Measurements from ENCODE around the gene STAMBP. TPM values are rescaled to one million over a fixed set of nuclear protein-coding genes. Genes with fewer than 3 reads are reported as not detected.

STAMBP gene
- total and polyA plus RNA-seq, 2 of the 13 experiments (the other 11 are each of a cell fraction or from before 2014, with no cell fraction given): 49.6 to 53.2 TPM

- TF ChIP-seq CC2D1A (CRISPR knock-in tag; IDR thresholded peaks at IDR 0.05): no peak
- TF ChIP-seq HOXA9 (CRISPR knock-in tag; IDR thresholded peaks at IDR 0.05; ENCODE audit: borderline replicate concordance): no peak
- TF ChIP-seq ZNF607 (CRISPR knock-in tag; IDR thresholded peaks at IDR 0.05; ENCODE audit: borderline replicate concordance): peak; percentile 83
- TF ChIP-seq ZKSCAN5 (CRISPR knock-in tag; IDR thresholded peaks at IDR 0.05): no peak
- no peak for TF ChIP-seq ZNF776 (CRISPR knock-in tag; IDR thresholded peaks at IDR 0.05)
- no peak for TF ChIP-seq MAFK (conservative IDR thresholded peaks at IDR 0.05 in 1 of 2, IDR thresholded peaks at IDR 0.05 in 1 of 2; ENCODE audit: low read length in 2 of 2)
- TF ChIP-seq NFYB (CRISPR knock-in tag; IDR thresholded peaks at IDR 0.05): 0 out of 2 replicates have a peak, but pooled peaks have one; percentile 30
- TF ChIP-seq HMGA1 (CRISPR knock-in tag; conservative IDR thresholded peaks at IDR 0.05): no peak
- 0 out of 2 replicates have a peak, but pooled peaks have one; percentile 62 for TF ChIP-seq SRF (IDR thresholded peaks at IDR 0.05; ENCODE audit: low read depth, low read length)
- TF ChIP-seq KIAA2018 (CRISPR knock-in tag; IDR thresholded peaks at IDR 0.05; ENCODE audit: borderline replicate concordance): no peak
- peak; percentile 90 for TF ChIP-seq HOXA3 (CRISPR knock-in tag; IDR thresholded peaks at IDR 0.05)
- no peak for TF ChIP-seq HNRNPK (IDR thresholded peaks at IDR 0.05; ENCODE audit: low read depth, low read length, poor library complexity, severe bottlenecking)
- TF ChIP-seq ZNF414 (CRISPR knock-in tag; IDR thresholded peaks at IDR 0.05): no peak
- no peak for TF ChIP-seq CHD4 (IDR thresholded peaks at IDR 0.05; ENCODE audit: borderline replicate concordance, low read length)
- TF ChIP-seq, protein P1, sequence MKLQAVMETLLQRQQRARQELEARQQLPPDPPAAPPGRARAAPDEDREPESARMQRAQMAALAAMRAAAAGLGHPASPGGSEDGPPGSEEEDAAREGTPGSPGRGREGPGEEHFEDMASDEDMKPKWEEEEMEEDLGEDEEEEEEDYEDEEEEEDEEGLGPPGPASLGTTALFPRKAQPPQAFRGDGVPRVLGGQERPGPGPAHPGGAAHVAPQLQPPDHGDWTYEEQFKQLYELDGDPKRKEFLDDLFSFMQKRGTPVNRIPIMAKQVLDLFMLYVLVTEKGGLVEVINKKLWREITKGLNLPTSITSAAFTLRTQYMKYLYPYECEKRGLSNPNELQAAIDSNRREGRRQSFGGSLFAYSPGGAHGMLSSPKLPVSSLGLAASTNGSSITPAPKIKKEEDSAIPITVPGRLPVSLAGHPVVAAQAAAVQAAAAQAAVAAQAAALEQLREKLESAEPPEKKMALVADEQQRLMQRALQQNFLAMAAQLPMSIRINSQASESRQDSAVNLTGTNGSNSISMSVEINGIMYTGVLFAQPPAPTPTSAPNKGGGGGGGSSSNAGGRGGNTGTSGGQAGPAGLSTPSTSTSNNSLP (IDR thresholded peaks at IDR 0.05; ENCODE audit: low read depth, low read length): 0 out of 2 replicates have a peak, but pooled peaks have one; percentile 36
- TF ChIP-seq POLR2AphosphoS5 (IDR thresholded peaks at IDR 0.05; ENCODE audit: low read depth, low read length): peak; percentile 99
- no peak for TF ChIP-seq POLR2AphosphoS2 (IDR thresholded peaks at IDR 0.05; ENCODE audit: low read depth, low read length)
- TF ChIP-seq DNMT1 (CRISPR knock-in tag; IDR thresholded peaks at IDR 0.05): 0 out of 2 replicates have a peak, but pooled peaks have one; percentile 65
These were observed 49.1 kb upstream of the STAMBP start, which contains the start of gene DUSP11 (continued) for GRCh38 chr2:73779467-73780236.
